B cell (primary cell): ENCODE measurements around the gene DCP1A. TPM values are rescaled to one million over a fixed set of nuclear protein-coding genes. Genes with fewer than 3 reads are reported as not detected.

Source experiments
- ATAC-seq: fragments of 200-7000 bp; cut with Tn5 transposase; one replicate; pipeline ENCODE4 v1.10.0; 2021; ENCODE audit warnings: low read depth, mild to moderate bottlenecking, moderate number of reproducible peaks, moderate library complexity
- CTCF ChIA-PET: fragments of 350-600 bp; sonication (Branson Sonifier 250); formaldehyde crosslinking; loops from one replicate; lab custom pipeline; 2021; ENCODE audit warnings: antibody characterized with exemption, inconsistent platforms; lab: Charles Lee
- POLR2A ChIA-PET: fragments of 350-600 bp; sonication (Branson Sonifier 250); formaldehyde crosslinking; loops from one replicate; lab custom pipeline; 2021; ENCODE audit warnings: antibody characterized with exemption; lab: Charles Lee
- DNase-seq: peaks from one replicate; pipeline ENCODE4 v3.0.0; 2013
- H2AFZ ChIP-seq: 2 replicates; pipeline ENCODE4 v1.6.1; 2012; ENCODE audit warnings: mild to moderate bottlenecking, low read depth, low read length; ENCODE audit not compliant: insufficient read depth, poor library complexity, severe bottlenecking
- H3K27ac ChIP-seq, 2 donors: 1 replicate in 1 of 2; 2 replicates in 1 of 2; pipeline ENCODE4 v1.5.1; 2012 to 2013; ENCODE audit warnings: low read length in 2 of 2, mild to moderate bottlenecking in 2 of 2, moderate library complexity in 1 of 2
- H3K27me3 ChIP-seq, 4 experiments: fragments of 200-600 bp in 1 of 4; sonication (generic) in 1 of 4; replicated peaks in 1 of 4; 1 replicate in 2 of 4; 2 replicates in 2 of 4; pipeline versions ENCODE4 v1.6.1 to v1.7.0; 2013 to 2016; ENCODE audit warnings: low read length in 3 of 4, mild to moderate bottlenecking in 2 of 4, mixed read lengths in 1 of 4, moderate library complexity in 1 of 4; ENCODE audit not compliant: insufficient read depth in 4 of 4, control insufficient read depth in 3 of 4; ENCODE audit errors: control extremely low read depth in 1 of 4
- H3K36me3 ChIP-seq, 2 experiments: replicated peaks in 1 of 2; 1 replicate in 1 of 2; 2 replicates in 1 of 2; pipeline versions ENCODE4 v1.6.1 to v1.7.1; 2013; ENCODE audit warnings: low read length in 1 of 2; ENCODE audit not compliant: insufficient read depth in 2 of 2, control insufficient read depth in 1 of 2; ENCODE audit errors: control extremely low read depth in 1 of 2, extremely low read depth in 1 of 2
- H3K4me1 ChIP-seq, 2 donors: fragments of 200-600 bp in 1 of 2; sonication (generic) in 1 of 2; 1 replicate in 1 of 2; 2 replicates in 1 of 2; pipeline versions ENCODE4 v1.5.1 to v1.6.1; 2013 to 2017; ENCODE audit warnings: low read length in 2 of 2; ENCODE audit not compliant: control insufficient read depth in 2 of 2, insufficient read depth in 2 of 2
- H3K4me2 ChIP-seq: replicated peaks from 2 replicates; pipeline ENCODE3; 2012; ENCODE audit warnings: mild to moderate bottlenecking, low read depth, low read length; ENCODE audit not compliant: poor library complexity, severe bottlenecking
- H3K4me3 ChIP-seq, 5 experiments: fragments of 200-600 bp in 1 of 5; sonication (generic) in 1 of 5; 1 replicate in 3 of 5; 2 replicates in 2 of 5; pipeline versions ENCODE4 v1.5.1 to v1.7.0; 2011 to 2016; ENCODE audit warnings: low read length in 4 of 5, mild to moderate bottlenecking in 4 of 5, low read depth in 2 of 5, control low read depth in 1 of 5, moderate library complexity in 1 of 5; ENCODE audit not compliant: insufficient read depth in 1 of 5; ENCODE audit errors: control extremely low read depth in 1 of 5, extremely low read depth in 1 of 5
- H3K79me2 ChIP-seq: fragments of 200-600 bp; sonication (generic); one replicate; pipeline ENCODE4 v1.6.0; 2016; ENCODE audit warnings: low read length; ENCODE audit not compliant: control insufficient read depth, insufficient read depth
- H3K9ac ChIP-seq: fragments of 200-600 bp; sonication (generic); 2 replicates; pipeline ENCODE4 v1.6.1; 2017; ENCODE audit warnings: mild to moderate bottlenecking, low read length, moderate library complexity
- H3K9me3 ChIP-seq, 3 donors: one replicate each; pipeline versions ENCODE4 v1.6.1 to v1.7.1; 2013; ENCODE audit warnings: low read length in 2 of 3; ENCODE audit not compliant: control insufficient read depth in 2 of 3, insufficient read depth in 1 of 3; ENCODE audit errors: control extremely low read depth in 1 of 3
- H4K20me1 ChIP-seq: 2 replicates; pipeline ENCODE4 v1.6.0; 2012; ENCODE audit warnings: mild to moderate bottlenecking, low read length; ENCODE audit not compliant: insufficient read depth, control insufficient read depth, poor library complexity, severe bottlenecking
- H3K27ac Mint-ChIP-seq: one replicate; pipeline ENCODE4 v1.8.0; 2021; ENCODE audit warnings: mixed read lengths
- H3K27me3 Mint-ChIP-seq: one replicate; pipeline ENCODE4 v1.8.0; 2021; ENCODE audit warnings: mixed read lengths
- H3K4me1 Mint-ChIP-seq: one replicate; pipeline ENCODE4 v1.8.0; 2021; ENCODE audit warnings: mixed read lengths
- H3K4me3 Mint-ChIP-seq: one replicate; pipeline ENCODE4 v1.8.0; 2021; ENCODE audit warnings: mixed read lengths
- H3K9me3 Mint-ChIP-seq: one replicate; pipeline ENCODE4 v1.8.0; 2022; ENCODE audit warnings: mixed read lengths; ENCODE audit not compliant: insufficient read depth
- EZH2 ChIP-seq: IDR thresholded peaks from 2 replicates; pipeline ENCODE4 v1.6.1; 2012; ENCODE audit warnings: borderline replicate concordance, low read depth, mild to moderate bottlenecking, moderate library complexity, low read length; ENCODE audit not compliant: insufficient read depth, poor library complexity, severe bottlenecking
- WGBS: methylation state at CpG from one replicate; pipeline ENCODE4 v1.1.5; 2013; ENCODE audit warnings: missing lambda C conversion rate; ENCODE audit not compliant: insufficient coverage; 5-methylcytosine and 5-hydroxymethylcytosine counted together
- intact Hi-C: fragments of 100-400 bp; cut with micrococcal nuclease; formaldehyde crosslinking; loops from one replicate; pipeline ENCODE4 v1.10.0; 2022
- polyA plus RNA-seq: library from polyadenylated mRNA; depleted of rRNA; stranded (reverse); fragments of >200 nt; gene quantifications from 2 replicates; pipeline ENCODE4 v1.2.3, GENCODE V29; 2012
- total RNA-seq, 2 donors: library from RNA; stranded (reverse); fragments of 120-200 nt in 1 of 2; gene quantifications; 1 replicate in 1 of 2; 2 replicates in 1 of 2; pipeline versions ENCODE4 v1.2.3 to v1.2.4, GENCODE V29; 2013 to 2022
- TF ChIP-seq, protein P1 (sequence below): fragments of 200-600 bp; IDR thresholded peaks from one replicate; pipeline ENCODE4 v1.8.0; 2022; ENCODE audit warnings: antibody characterized with exemption, mild to moderate bottlenecking

Gene DCP1A
- total and polyA plus RNA-seq, 2 donors (not counting 1 experiment from before 2014, with no cell fraction given), result 16.6 to 44.6 TPM

DNA sequence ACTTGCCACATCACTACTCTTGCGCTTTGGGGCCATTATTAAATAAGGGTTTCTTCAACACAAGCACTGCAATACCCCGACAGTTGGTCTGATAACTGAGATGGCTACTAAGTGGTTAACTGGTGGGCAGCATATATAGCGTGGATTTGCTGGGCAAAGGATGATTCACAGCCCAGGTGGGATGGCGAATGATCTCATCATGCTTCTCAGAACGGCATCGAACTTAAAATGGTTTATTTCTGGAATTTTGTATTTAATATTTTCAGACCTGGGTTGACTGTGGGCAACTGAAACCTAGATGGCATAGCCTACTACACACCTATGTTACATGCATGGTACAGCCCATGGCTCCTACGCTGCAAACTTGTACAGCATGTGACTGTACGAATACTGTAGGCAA is 64.8 kb downstream of the DCP1A start:
- H3K27me3 Mint-ChIP-seq, result no peaks in the 10 kb centered on the region
- Histone ChIP-seq H3K4me2 (no peak overlapping the region), H3K9ac (no peak overlapping the region), H3K9me3 (no peaks in the 10 kb centered on the region), H3K4me1 (no peaks in the 10 kb centered on the region), H3K27ac (no peak overlapping the region), H3K4me3 (no peak overlapping the region), H2AFZ (no peak overlapping the region), H3K79me2 (no peaks in the 10 kb centered on the region), H3K27me3 (no peaks in the 10 kb centered on the region), H4K20me1 (no peaks in the 10 kb centered on the region), H3K36me3 (peaks cover 0 to 34% of the 10 kb centered on the region in 2 experiments)
- no peak for ATAC-seq
- ChIA-PET POLR2A (no interaction called here), CTCF (no interaction called here)
- no peaks in the 10 kb centered on the region for H3K9me3 Mint-ChIP-seq
- intact Hi-C loops, result no loop called here
- no peak overlapping the region for H3K27ac Mint-ChIP-seq
- no peaks in the 10 kb centered on the region for H3K4me1 Mint-ChIP-seq
- H3K4me3 Mint-ChIP-seq, result no peak overlapping the region
- TF ChIP-seq EZH2, result no peak
- no peak for DNase-seq
- 100% methylated on average over 2 of the region's 8 CpGs for WGBS

DNA sequence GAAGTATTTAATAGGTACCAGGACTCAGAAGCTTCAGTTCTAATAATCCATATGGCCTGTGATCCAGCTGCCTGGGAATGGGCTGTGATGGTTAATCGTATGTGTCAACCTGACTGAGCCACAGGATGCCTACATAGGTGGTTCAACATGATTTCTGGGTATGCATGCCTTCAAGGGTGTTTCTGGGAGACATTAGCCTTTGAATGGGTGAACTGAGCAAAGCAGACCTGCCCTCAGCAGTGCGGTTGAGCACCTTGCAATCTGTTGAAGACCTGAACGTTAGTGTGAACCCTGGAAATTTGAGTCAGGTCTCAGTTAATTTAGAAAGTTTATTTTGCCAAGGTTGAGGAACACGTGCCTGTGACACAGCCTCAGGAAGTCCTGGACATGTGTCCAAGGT is 68.7 kb downstream of the DCP1A start:
- ChIA-PET POLR2A (no interaction called here), CTCF (no interaction called here)
- TF ChIP-seq, protein P1, sequence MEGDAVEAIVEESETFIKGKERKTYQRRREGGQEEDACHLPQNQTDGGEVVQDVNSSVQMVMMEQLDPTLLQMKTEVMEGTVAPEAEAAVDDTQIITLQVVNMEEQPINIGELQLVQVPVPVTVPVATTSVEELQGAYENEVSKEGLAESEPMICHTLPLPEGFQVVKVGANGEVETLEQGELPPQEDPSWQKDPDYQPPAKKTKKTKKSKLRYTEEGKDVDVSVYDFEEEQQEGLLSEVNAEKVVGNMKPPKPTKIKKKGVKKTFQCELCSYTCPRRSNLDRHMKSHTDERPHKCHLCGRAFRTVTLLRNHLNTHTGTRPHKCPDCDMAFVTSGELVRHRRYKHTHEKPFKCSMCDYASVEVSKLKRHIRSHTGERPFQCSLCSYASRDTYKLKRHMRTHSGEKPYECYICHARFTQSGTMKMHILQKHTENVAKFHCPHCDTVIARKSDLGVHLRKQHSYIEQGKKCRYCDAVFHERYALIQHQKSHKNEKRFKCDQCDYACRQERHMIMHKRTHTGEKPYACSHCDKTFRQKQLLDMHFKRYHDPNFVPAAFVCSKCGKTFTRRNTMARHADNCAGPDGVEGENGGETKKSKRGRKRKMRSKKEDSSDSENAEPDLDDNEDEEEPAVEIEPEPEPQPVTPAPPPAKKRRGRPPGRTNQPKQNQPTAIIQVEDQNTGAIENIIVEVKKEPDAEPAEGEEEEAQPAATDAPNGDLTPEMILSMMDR, result no peak
- no peak for TF ChIP-seq EZH2
- no peak overlapping the region for H3K27ac ChIP-seq
- DNase-seq (no peak), ATAC-seq (no peak)
- H3K9me3 Mint-ChIP-seq, result no peaks in the 10 kb centered on the region
- H3K36me3 ChIP-seq, result peaks cover 0 to 3% of the 10 kb centered on the region in 2 experiments
- H3K4me3 ChIP-seq, result no peak overlapping the region
- H3K4me2 ChIP-seq, result no peak overlapping the region
- H2AFZ ChIP-seq, result no peak overlapping the region
- H3K79me2 ChIP-seq, result no peaks in the 10 kb centered on the region
- no peak overlapping the region for H3K9ac ChIP-seq
- H3K4me1 ChIP-seq, result no peaks in the 10 kb centered on the region
- intact Hi-C loops, result no loop called here
- H3K4me3 Mint-ChIP-seq, result no peak overlapping the region
- 94% methylated on average over 4 of the region's 4 CpGs for WGBS
- H3K9me3 ChIP-seq, result no peaks in the 10 kb centered on the region
- H3K27me3 ChIP-seq, result no peaks in the 10 kb centered on the region
- no peaks in the 10 kb centered on the region for H3K4me1 Mint-ChIP-seq
- no peak overlapping the region for H3K27ac Mint-ChIP-seq
- H3K27me3 Mint-ChIP-seq, result no peaks in the 10 kb centered on the region
- H4K20me1 ChIP-seq, result no peaks in the 10 kb centered on the region
